Lung (tissue), 13 donors: ENCODE measurements around the gene MDC1. TPM values are rescaled to one million over a fixed set of nuclear protein-coding genes. Genes with fewer than 3 reads are reported as not detected.

Source experiments
- ATAC-seq: fragments of 200-7000 bp; cut with Tn5 transposase; one replicate; pipeline ENCODE4 v1.9.1; 2020; ENCODE audit warnings: moderate number of reproducible peaks; ENCODE audit not compliant: insufficient read depth, low FRiP score
- DNase-seq, 3 donors: peaks; one replicate each; pipeline ENCODE4 v3.0.0-alpha.2; 2013 to 2017
- H3K27ac ChIP-seq, 2 donors: one replicate each; pipeline ENCODE4 v1.5.1; 2013; ENCODE audit warnings: mild to moderate bottlenecking in 2 of 2, moderate library complexity in 2 of 2, control low read depth in 1 of 2, inconsistent platforms in 1 of 2, low read depth in 1 of 2, low read length in 1 of 2
- H3K27me3 ChIP-seq, 3 donors: one replicate each; pipeline ENCODE4 v1.5.1; 2013; ENCODE audit warnings: low read length in 2 of 3; ENCODE audit not compliant: control insufficient read depth in 3 of 3, insufficient read depth in 3 of 3
- H3K36me3 ChIP-seq, 4 donors: one replicate each; pipeline ENCODE4 v1.5.1; 2013; ENCODE audit warnings: low read length in 4 of 4, mild to moderate bottlenecking in 1 of 4, moderate library complexity in 1 of 4; ENCODE audit not compliant: control insufficient read depth in 4 of 4, insufficient read depth in 4 of 4
- H3K4me1 ChIP-seq, 5 donors: one replicate each; pipeline ENCODE4 v1.5.1; 2013; ENCODE audit warnings: low read length in 5 of 5, mild to moderate bottlenecking in 2 of 5, moderate library complexity in 1 of 5; ENCODE audit not compliant: control insufficient read depth in 5 of 5, insufficient read depth in 5 of 5
- H3K4me3 ChIP-seq: one replicate; pipeline ENCODE4 v1.5.1; 2013; ENCODE audit warnings: mild to moderate bottlenecking, control low read depth, moderate library complexity
- H3K9ac ChIP-seq, 2 donors: one replicate each; pipeline ENCODE4 v1.5.1; 2013; ENCODE audit warnings: low read length in 2 of 2, control low read depth in 1 of 2; ENCODE audit not compliant: insufficient read depth in 1 of 2
- H3K9me3 ChIP-seq, 4 donors: one replicate each; pipeline ENCODE4 v1.5.1; 2013; ENCODE audit warnings: low read length in 3 of 4, mild to moderate bottlenecking in 1 of 4, moderate library complexity in 1 of 4; ENCODE audit not compliant: control insufficient read depth in 4 of 4, insufficient read depth in 3 of 4
- CTCF ChIP-seq: IDR thresholded peaks from 2 replicates; pipeline ENCODE4 v1.5.1; 2012; ENCODE audit warnings: mild to moderate bottlenecking; ENCODE audit errors: control extremely low read depth, extremely low read depth
- WGBS, 2 donors: extraction: QIAGEN DNeasy Blood & Tissue Kit; methylation state at CpG; one replicate each; pipeline ENCODE4 v1.1.7; 2013; 5-methylcytosine and 5-hydroxymethylcytosine counted together
- polyA plus RNA-seq, 2 donors: library from polyadenylated mRNA; stranded (reverse); fragments of 200-250 nt; gene quantifications; one replicate each; pipeline ENCODE4 v1.2.1, GENCODE V29; 2013
- small RNA-seq: library from RNA; depleted of rRNA; stranded (forward); fragments of <200 nt; gene quantifications from one replicate; pipeline ENCODE3, GENCODE V24; 2014; ENCODE audit warnings: low replicate concordance
- total RNA-seq, 2 donors: library from RNA; depleted of rRNA in 1 of 2; stranded (reverse); fragments of >200 nt in 1 of 2; gene quantifications; one replicate each; pipeline ENCODE4 v1.2.1, GENCODE V29; 2014 to 2021
- donor health status: control.
- donor health status: control.
- donor health status: Bipolar disorder and iron deficiency.
- donor health status: healthy.
- donor health status: DM: yes; HTN: yes; CAD: no.

MDC1 gene
- total and polyA plus RNA-seq, 4 donors = 9.9 to 34.0 (median 12.4) TPM

GRCh38 chr6:30654798-30655742 is 62.0 kb downstream of the MDC1 start:
- ATAC-seq = no peak
- no peak for DNase-seq
- no peaks in the 10 kb centered on the region for H3K9me3 ChIP-seq
- no peak for TF ChIP-seq CTCF
- peaks cover 35 to 70% (median 44%) of the 10 kb centered on the region in 4 donors for H3K36me3 ChIP-seq
- no peaks in the 10 kb centered on the region for H3K27me3 ChIP-seq
- H3K9ac ChIP-seq = no peak overlapping the region
- no peak overlapping the region for H3K27ac ChIP-seq
- WGBS, 2 donors = 92 to 95% methylated on average over 19 of the region's 19 CpGs
- H3K4me3 ChIP-seq = no peak overlapping the region
- H3K4me1 ChIP-seq = no peaks in the 10 kb centered on the region

GRCh38 chr6:30651143-30651542 is 65.9 kb downstream of the MDC1 start:
- ATAC-seq (no peak), DNase-seq (no peak)
- Histone ChIP-seq H3K27me3 (no peaks in the 10 kb centered on the region), H3K9ac (no peak overlapping the region), H3K9me3 (no peaks in the 10 kb centered on the region), H3K36me3 (peaks cover 19 to 45% (median 29%) of the 10 kb centered on the region in 4 donors), H3K4me3 (no peak overlapping the region), H3K4me1 (peaks cover 0 to 10% (median 0%) of the 10 kb centered on the region in 5 donors), H3K27ac (no peak overlapping the region)
- 91% methylated on average over 12 of the region's 12 CpGs for WGBS, 2 donors
- TF ChIP-seq CTCF = no peak

Small RNA genes lying within 50 kb of the gene (small RNA-seq; reads per million reads assigned to genes)
- not detected for gene RF00019
- gene RN7SL353P = not detected

Other genes with a start within 250 kb of the MDC1 start
- gene HLA-E, start 227.8 kb downstream of the MDC1 start, total RNA-seq = 100 to 1,000 TPM; 502 to 611 TPM
- 1,000 to 10,000 TPM in 1 of 2 donors, 100 to 1,000 TPM in 1; 618 to 1,209 TPM for gene HLA-E, start 227.8 kb downstream of the MDC1 start, polyA plus RNA-seq
- gene GNL1, start 160.8 kb downstream of the MDC1 start, total RNA-seq = 10 to 100 TPM; 42.0 to 67.3 TPM
- 10 to 100 TPM; 41.0 to 68.5 TPM for gene GNL1, start 160.8 kb downstream of the MDC1 start, polyA plus RNA-seq
- gene PRR3, start 160.0 kb downstream of the MDC1 start, total RNA-seq = 10 to 100 TPM in 1 of 2 donors, 1 to 10 TPM in 1; 8.4 to 10.9 TPM
- 10 to 100 TPM in 1 of 2 donors, 1 to 10 TPM in 1; 8.6 to 11.5 TPM for gene PRR3, start 160.0 kb downstream of the MDC1 start, polyA plus RNA-seq
- gene ABCF1, start 145.8 kb downstream of the MDC1 start, total RNA-seq = 10 to 100 TPM; 28.8 to 55.4 TPM
- 10 to 100 TPM; 25.8 to 43.5 TPM for gene ABCF1, start 145.8 kb downstream of the MDC1 start, polyA plus RNA-seq
- gene PPP1R10, start 100.0 kb downstream of the MDC1 start, total RNA-seq = 10 to 100 TPM; 36.9 to 73.4 TPM
- 10 to 100 TPM; 21.5 to 22.1 TPM for gene PPP1R10, start 100.0 kb downstream of the MDC1 start, polyA plus RNA-seq
- gene MRPS18B, start 99.4 kb downstream of the MDC1 start, total RNA-seq = 10 to 100 TPM; 24.9 to 57.2 TPM
- gene MRPS18B, start 99.4 kb downstream of the MDC1 start, polyA plus RNA-seq = 10 to 100 TPM; 50.1 to 81.5 TPM
- gene ATAT1, start 90.4 kb downstream of the MDC1 start, total RNA-seq = 10 to 100 TPM; 10.1 to 13.3 TPM
- gene ATAT1, start 90.4 kb downstream of the MDC1 start, polyA plus RNA-seq = 1 to 10 TPM; 5.5 to 5.6 TPM
- gene C6orf136, start 70.1 kb downstream of the MDC1 start, total RNA-seq = 10 to 100 TPM in 1 of 2 donors, 1 to 10 TPM in 1; 5.1 to 17.4 TPM
- gene C6orf136, start 70.1 kb downstream of the MDC1 start, polyA plus RNA-seq = 10 to 100 TPM in 1 of 2 donors, 1 to 10 TPM in 1; 9.2 to 26.0 TPM
- gene DHX16, start 44.3 kb downstream of the MDC1 start, total RNA-seq = 10 to 100 TPM; 28.7 to 31.7 TPM
- 10 to 100 TPM; 23.4 to 31.4 TPM for gene DHX16, start 44.3 kb downstream of the MDC1 start, polyA plus RNA-seq
- gene PPP1R18, start 30.6 kb downstream of the MDC1 start, total RNA-seq = 10 to 100 TPM; 28.2 to 63.9 TPM
- 100 to 1,000 TPM in 1 of 2 donors, 10 to 100 TPM in 1; 69.3 to 155 TPM for gene PPP1R18, start 30.6 kb downstream of the MDC1 start, polyA plus RNA-seq
- 10 to 100 TPM in 1 of 2 donors, 1 to 10 TPM in 1; 5.1 to 15.9 TPM for gene NRM, start 26.3 kb downstream of the MDC1 start, total RNA-seq
- 10 to 100 TPM; 16.0 to 18.7 TPM for gene NRM, start 26.3 kb downstream of the MDC1 start, polyA plus RNA-seq
- gene TUBB, start 3.1 kb upstream of the MDC1 start, total RNA-seq = 100 to 1,000 TPM; 292 to 403 TPM
- gene TUBB, start 3.1 kb upstream of the MDC1 start, polyA plus RNA-seq = 100 to 1,000 TPM; 171 to 303 TPM
- gene FLOT1, start 25.4 kb upstream of the MDC1 start, total RNA-seq = 100 to 1,000 TPM in 1 of 2 donors, 10 to 100 TPM in 1; 88.0 to 171 TPM
- 100 to 1,000 TPM; 205 to 474 TPM for gene FLOT1, start 25.4 kb upstream of the MDC1 start, polyA plus RNA-seq
- gene IER3, start 27.3 kb upstream of the MDC1 start, total RNA-seq = 10 to 100 TPM; 16.7 to 37.4 TPM
- 100 to 1,000 TPM in 1 of 2 donors, 10 to 100 TPM in 1; 97.9 to 302 TPM for gene IER3, start 27.3 kb upstream of the MDC1 start, polyA plus RNA-seq
- gene DDR1, start 167.2 kb upstream of the MDC1 start, total RNA-seq = 100 to 1,000 TPM; 124 to 134 TPM
- gene DDR1, start 167.2 kb upstream of the MDC1 start, polyA plus RNA-seq = 10 to 100 TPM; 39.5 to 72.4 TPM
- 10 to 100 TPM; 31.1 to 37.2 TPM for gene GTF2H4, start 190.9 kb upstream of the MDC1 start, total RNA-seq
- gene GTF2H4, start 190.9 kb upstream of the MDC1 start, polyA plus RNA-seq = 10 to 100 TPM; 25.3 to 31.0 TPM
- 10 to 100 TPM; 17.4 to 32.2 TPM for gene VARS2, start 197.0 kb upstream of the MDC1 start, total RNA-seq
- 10 to 100 TPM; 18.8 to 38.4 TPM for gene VARS2, start 197.0 kb upstream of the MDC1 start, polyA plus RNA-seq
- 100 to 1,000 TPM in 1 of 2 donors, 10 to 100 TPM in 1; 65.4 to 374 TPM for gene SFTA2, start 214.9 kb upstream of the MDC1 start, total RNA-seq
- 1,000 to 10,000 TPM in 1 of 2 donors, 100 to 1,000 TPM in 1; 771 to 2,392 TPM for gene SFTA2, start 214.9 kb upstream of the MDC1 start, polyA plus RNA-seq
- gene MUCL3, start 223.7 kb upstream of the MDC1 start, total RNA-seq = 1 to 10 TPM in 1 of 2 donors, under 1 TPM in 1; 0.51 to 3.6 TPM
- gene MUCL3, start 223.7 kb upstream of the MDC1 start, polyA plus RNA-seq = 1 to 10 TPM in 1 of 2 donors, under 1 TPM in 1; 0.47 to 6.4 TPM